ENCODE data around the gene S100A12.

The S100A12 gene

GRCh38 chr1:153358691-153358975, 16.8 kb downstream of the S100A12 start:
- no CpG with 5 or more reads among the region's 3 CpGs for WGBS (ENCODE audit: insufficient coverage, insufficient read length)
- no peaks in the 10 kb centered on the region for H3K4me1 ChIP-seq (ENCODE audit: control insufficient read depth, insufficient read depth, low read length)
- H3K9me3 ChIP-seq (ENCODE audit: control insufficient read depth, insufficient read depth, low read length) = no peaks in the 10 kb centered on the region
- no peaks in the 10 kb centered on the region for H3K27me3 ChIP-seq (ENCODE audit: control insufficient read depth, insufficient read depth, low read length)
- no peaks in the 10 kb centered on the region for H3K36me3 ChIP-seq (ENCODE audit: control insufficient read depth, insufficient read depth, low read length)
- no peak overlapping the region for H3K27ac ChIP-seq (ENCODE audit: low read length)
- no peak for DNase-seq (ENCODE audit: low read depth, low spot score)
- H3K4me3 ChIP-seq (ENCODE audit: low read length) = no peak overlapping the region

- no peak within 1 kb of the TSS for H3K27ac ChIP-seq (ENCODE audit: low read length)
- DNase-seq (ENCODE audit: low read depth, low spot score) = no peak
- no peaks in the 10 kb centered on the region for H3K9me3 ChIP-seq (ENCODE audit: control insufficient read depth, insufficient read depth, low read length)
- WGBS (ENCODE audit: insufficient coverage, insufficient read length) = no CpG with 5 or more reads among the region's 11 CpGs
- no peak within 1 kb of the TSS for H3K4me3 ChIP-seq (ENCODE audit: low read length)
- no peaks in the 10 kb centered on the region for H3K27me3 ChIP-seq (ENCODE audit: control insufficient read depth, insufficient read depth, low read length)
- H3K4me1 ChIP-seq (ENCODE audit: control insufficient read depth, insufficient read depth, low read length) = no peaks in the 10 kb centered on the region
- no peaks in the 10 kb centered on the region for H3K36me3 ChIP-seq (ENCODE audit: control insufficient read depth, insufficient read depth, low read length)
Observed at GRCh38 chr1:153357853-153358690, 17.3 kb downstream of the S100A12 start, which contains the start of gene S100A9. Gene S100A9 (plus strand): TSS chr1:153357854. CDS start chr1:153358284, 430 bp downstream.

GRCh38 chr1:153357076-153357852, 18.2 kb downstream of the S100A12 start:
- Histone ChIP-seq H3K27ac (ENCODE audit: low read length) (no peak overlapping the region), H3K9me3 (ENCODE audit: control insufficient read depth, insufficient read depth, low read length) (no peaks in the 10 kb centered on the region), H3K27me3 (ENCODE audit: control insufficient read depth, insufficient read depth, low read length) (no peaks in the 10 kb centered on the region), H3K36me3 (ENCODE audit: control insufficient read depth, insufficient read depth, low read length) (no peaks in the 10 kb centered on the region), H3K4me3 (ENCODE audit: low read length) (no peak overlapping the region), H3K4me1 (ENCODE audit: control insufficient read depth, insufficient read depth, low read length) (no peaks in the 10 kb centered on the region)
- no CpG with 5 or more reads among the region's 10 CpGs for WGBS (ENCODE audit: insufficient coverage, insufficient read length)
- no peak for DNase-seq (ENCODE audit: low read depth, low spot score)

- Histone ChIP-seq H3K36me3 (ENCODE audit: control insufficient read depth, insufficient read depth, low read length) (no peaks in the 10 kb centered on the region), H3K27me3 (ENCODE audit: control insufficient read depth, insufficient read depth, low read length) (no peaks in the 10 kb centered on the region), H3K4me1 (ENCODE audit: control insufficient read depth, insufficient read depth, low read length) (no peaks in the 10 kb centered on the region), H3K27ac (ENCODE audit: low read length) (no peak overlapping the region), H3K9me3 (ENCODE audit: control insufficient read depth, insufficient read depth, low read length) (no peaks in the 10 kb centered on the region), H3K4me3 (ENCODE audit: low read length) (no peak overlapping the region)
- WGBS (ENCODE audit: insufficient coverage, insufficient read length) = no CpG with 5 or more reads among the region's 8 CpGs
- DNase-seq (ENCODE audit: low read depth, low spot score) = no peak
Observed at GRCh38 chr1:153356392-153357075, 18.9 kb downstream of the S100A12 start.

GRCh38 chr1:153355445-153356071, 19.9 kb downstream of the S100A12 start:
- no CpG with 5 or more reads among the region's 10 CpGs for WGBS (ENCODE audit: insufficient coverage, insufficient read length)
- no peak overlapping the region for H3K4me3 ChIP-seq (ENCODE audit: low read length)
- H3K9me3 ChIP-seq (ENCODE audit: control insufficient read depth, insufficient read depth, low read length) = no peaks in the 10 kb centered on the region
- DNase-seq (ENCODE audit: low read depth, low spot score) = peak; percentile 60
- no peaks in the 10 kb centered on the region for H3K27me3 ChIP-seq (ENCODE audit: control insufficient read depth, insufficient read depth, low read length)
- no peaks in the 10 kb centered on the region for H3K36me3 ChIP-seq (ENCODE audit: control insufficient read depth, insufficient read depth, low read length)
- no peak overlapping the region for H3K27ac ChIP-seq (ENCODE audit: low read length)
- no peaks in the 10 kb centered on the region for H3K4me1 ChIP-seq (ENCODE audit: control insufficient read depth, insufficient read depth, low read length)

GRCh38 chr1:153354515-153355193, 20.8 kb downstream of the S100A12 start:
- H3K27ac ChIP-seq (ENCODE audit: low read length) = no peak overlapping the region
- no peaks in the 10 kb centered on the region for H3K36me3 ChIP-seq (ENCODE audit: control insufficient read depth, insufficient read depth, low read length)
- no peak for DNase-seq (ENCODE audit: low read depth, low spot score)
- no peaks in the 10 kb centered on the region for H3K27me3 ChIP-seq (ENCODE audit: control insufficient read depth, insufficient read depth, low read length)
- WGBS (ENCODE audit: insufficient coverage, insufficient read length) = no CpG with 5 or more reads among the region's 8 CpGs
- no peaks in the 10 kb centered on the region for H3K9me3 ChIP-seq (ENCODE audit: control insufficient read depth, insufficient read depth, low read length)
- H3K4me3 ChIP-seq (ENCODE audit: low read length) = no peak overlapping the region
- no peaks in the 10 kb centered on the region for H3K4me1 ChIP-seq (ENCODE audit: control insufficient read depth, insufficient read depth, low read length)

GRCh38 chr1:153353226-153353947, 22.0 kb downstream of the S100A12 start:
- Histone ChIP-seq H3K36me3 (ENCODE audit: control insufficient read depth, insufficient read depth, low read length) (no peaks in the 10 kb centered on the region), H3K27ac (ENCODE audit: low read length) (no peak overlapping the region), H3K9me3 (ENCODE audit: control insufficient read depth, insufficient read depth, low read length) (no peaks in the 10 kb centered on the region), H3K4me1 (ENCODE audit: control insufficient read depth, insufficient read depth, low read length) (no peaks in the 10 kb centered on the region), H3K27me3 (ENCODE audit: control insufficient read depth, insufficient read depth, low read length) (no peaks in the 10 kb centered on the region), H3K4me3 (ENCODE audit: low read length) (no peak overlapping the region)
- WGBS (ENCODE audit: insufficient coverage, insufficient read length) = no CpG with 5 or more reads among the region's 7 CpGs
- peak; percentile 18 for DNase-seq (ENCODE audit: low read depth, low spot score)

- Histone ChIP-seq H3K4me3 (ENCODE audit: low read length) (no peak overlapping the region), H3K27ac (ENCODE audit: low read length) (no peak overlapping the region), H3K4me1 (ENCODE audit: control insufficient read depth, insufficient read depth, low read length) (no peaks in the 10 kb centered on the region), H3K9me3 (ENCODE audit: control insufficient read depth, insufficient read depth, low read length) (no peaks in the 10 kb centered on the region), H3K36me3 (ENCODE audit: control insufficient read depth, insufficient read depth, low read length) (no peaks in the 10 kb centered on the region), H3K27me3 (ENCODE audit: control insufficient read depth, insufficient read depth, low read length) (no peaks in the 10 kb centered on the region)
- no CpG with 5 or more reads among the region's 4 CpGs for WGBS (ENCODE audit: insufficient coverage, insufficient read length)
- peak; percentile 27 for DNase-seq (ENCODE audit: low read depth, low spot score)
Observed at GRCh38 chr1:153352523-153352922, 22.9 kb downstream of the S100A12 start.

GRCh38 chr1:153350321-153350957, 25.0 kb downstream of the S100A12 start:
- WGBS (ENCODE audit: insufficient coverage, insufficient read length) = no CpG with 5 or more reads among the region's 1 CpG
- Histone ChIP-seq H3K27ac (ENCODE audit: low read length) (no peak overlapping the region), H3K4me1 (ENCODE audit: control insufficient read depth, insufficient read depth, low read length) (no peaks in the 10 kb centered on the region), H3K36me3 (ENCODE audit: control insufficient read depth, insufficient read depth, low read length) (no peaks in the 10 kb centered on the region), H3K9me3 (ENCODE audit: control insufficient read depth, insufficient read depth, low read length) (no peaks in the 10 kb centered on the region), H3K4me3 (ENCODE audit: low read length) (no peak overlapping the region), H3K27me3 (ENCODE audit: control insufficient read depth, insufficient read depth, low read length) (no peaks in the 10 kb centered on the region)
- DNase-seq (ENCODE audit: low read depth, low spot score) = no peak

Data from iPS DF 6.9 (cell line).